ENCODE measurements around the gene ZNF423.

- TF ChIP-seq CTCF (IDR thresholded peaks at IDR 0.05) (no peak), POLR2A (IDR thresholded peaks at IDR 0.05) (no peak)
Observed at GRCh38 chr16:49825041-49825440, 30.9 kb downstream of the ZNF423 start.
